ENCODE results near the gene SPDL1. TPM values are rescaled to one million over a fixed set of nuclear protein-coding genes. Genes with fewer than 3 reads are reported as not detected.

SPDL1 gene
- total RNA-seq, 1 donor from 2014 or later, result 4.3 TPM

- H3K27me3 ChIP-seq (ENCODE audit: low read depth), result no peaks in the 10 kb centered on the region
- no peak for TF ChIP-seq CTCF (IDR thresholded peaks at IDR 0.05; ENCODE audit: borderline replicate concordance)
- H3K9me3 ChIP-seq (replicated peaks), result no peaks in the 10 kb centered on the region
- no peak overlapping the region for H3K27ac ChIP-seq (replicated peaks)
- H3K4me3 ChIP-seq, result no peak overlapping the region
- intact Hi-C loops (cut with micrococcal nuclease), result no loop called here
- DNase-seq, result no peak
- no peaks in the 10 kb centered on the region for H3K4me1 ChIP-seq
- peaks cover 83% of the 10 kb centered on the region for H3K36me3 ChIP-seq
These were observed 8.1 kb downstream of the SPDL1 start for GRCh38 chr5:169591636-169592035.

GRCh38 chr5:169592937-169593650 lies 9.5 kb downstream of the SPDL1 start:
- TF ChIP-seq CTCF (IDR thresholded peaks at IDR 0.05; ENCODE audit: borderline replicate concordance), result no peak
- Histone ChIP-seq H3K27me3 (ENCODE audit: low read depth) (no peaks in the 10 kb centered on the region), H3K9me3 (replicated peaks) (no peaks in the 10 kb centered on the region), H3K4me1 (no peaks in the 10 kb centered on the region), H3K36me3 (peaks cover 87% of the 10 kb centered on the region), H3K27ac (replicated peaks) (no peak overlapping the region), H3K4me3 (no peak overlapping the region)
- no peak for DNase-seq
- intact Hi-C loops (cut with micrococcal nuclease), result no loop called here

- Histone ChIP-seq H3K27ac (replicated peaks) (no peak overlapping the region), H3K4me3 (no peak overlapping the region), H3K36me3 (peaks cover 86% of the 10 kb centered on the region), H3K27me3 (ENCODE audit: low read depth) (no peaks in the 10 kb centered on the region), H3K9me3 (replicated peaks) (no peaks in the 10 kb centered on the region), H3K4me1 (no peaks in the 10 kb centered on the region)
- DNase-seq, result no peak
- TF ChIP-seq CTCF (IDR thresholded peaks at IDR 0.05; ENCODE audit: borderline replicate concordance), result no peak
- intact Hi-C loops (cut with micrococcal nuclease), result no loop called here
These were observed 11.7 kb downstream of the SPDL1 start for GRCh38 chr5:169595172-169595820.

GRCh38 chr5:169599451-169599850 lies 15.9 kb downstream of the SPDL1 start:
- no peak overlapping the region for H3K27ac ChIP-seq (replicated peaks)
- intact Hi-C loops (cut with micrococcal nuclease), result no loop called here
- peaks cover 77% of the 10 kb centered on the region for H3K36me3 ChIP-seq

GRCh38 chr5:169602535-169602934 lies 19.0 kb downstream of the SPDL1 start:
- H3K36me3 ChIP-seq, result peaks cover 57% of the 10 kb centered on the region
- intact Hi-C loops (cut with micrococcal nuclease), result no loop called here
- no peaks in the 10 kb centered on the region for H3K27me3 ChIP-seq (ENCODE audit: low read depth)
- no peaks in the 10 kb centered on the region for H3K9me3 ChIP-seq (replicated peaks)
- no peak for TF ChIP-seq CTCF (IDR thresholded peaks at IDR 0.05; ENCODE audit: borderline replicate concordance)
- H3K4me1 ChIP-seq, result no peaks in the 10 kb centered on the region
- no peak overlapping the region for H3K27ac ChIP-seq (replicated peaks)
- H3K4me3 ChIP-seq, result no peak overlapping the region
- DNase-seq, result no peak

More at GRCh38 chr5:169599451-169599850, 15.9 kb downstream of the SPDL1 start:
- H3K27me3 ChIP-seq (ENCODE audit: low read depth), result no peaks in the 10 kb centered on the region
- no peak for DNase-seq
- TF ChIP-seq CTCF (IDR thresholded peaks at IDR 0.05; ENCODE audit: borderline replicate concordance), result no peak
- H3K4me1 ChIP-seq, result no peaks in the 10 kb centered on the region
- no peaks in the 10 kb centered on the region for H3K9me3 ChIP-seq (replicated peaks)
- H3K4me3 ChIP-seq, result no peak overlapping the region
